Nephron (organoid): ENCODE results near the gene GJA3.

Experiments
- H3K27ac Mint-ChIP-seq, 3 experiments: 2 replicates each; pipeline ENCODE4 v1.8.0; 2020; ENCODE audit warnings: mixed read lengths in 3 of 3, mild to moderate bottlenecking in 2 of 3, moderate library complexity in 1 of 3
- H3K27me3 Mint-ChIP-seq: 2 replicates; pipeline ENCODE4 v1.8.0; 2021; ENCODE audit warnings: low read depth, mild to moderate bottlenecking, moderate library complexity, mixed read lengths
- H3K36me3 Mint-ChIP-seq: 2 replicates; pipeline ENCODE4 v1.8.0; 2020; ENCODE audit warnings: low read depth, mixed read lengths
- H3K4me1 Mint-ChIP-seq: 2 replicates; pipeline ENCODE4 v1.8.0; 2020; ENCODE audit warnings: mixed read lengths
- H3K4me3 Mint-ChIP-seq, 3 experiments: 2 replicates each; pipeline ENCODE4 v1.8.0; 2020; ENCODE audit warnings: mild to moderate bottlenecking in 3 of 3, mixed read lengths in 3 of 3, moderate library complexity in 2 of 3
- H3K9me3 Mint-ChIP-seq: 2 replicates; pipeline ENCODE4 v1.8.0; 2020; ENCODE audit warnings: mixed read lengths
- CTCF ChIP-seq, 3 experiments: fragments of 200-600 bp; sonication (generic); IDR thresholded peaks; one replicate each; pipeline ENCODE4 v1.5.0; 2021; ENCODE audit warnings: antibody characterized with exemption in 3 of 3; ENCODE audit not compliant: unreplicated experiment in 3 of 3

GJA3 gene

GRCh38 chr13:20119960-20120359, 40.9 kb downstream of the GJA3 start:
- Mint-ChIP-seq H3K27me3 (peaks cover 3% of the 10 kb centered on the region), H3K9me3 (no peaks in the 10 kb centered on the region), H3K4me3 (peak overlapping the region; percentile 74 to 85 (median 80)), H3K4me1 (peaks cover 25% of the 10 kb centered on the region), H3K36me3 (no peaks in the 10 kb centered on the region), H3K27ac (peak overlapping the region; percentile 91 to 93 (median 91))
- TF ChIP-seq CTCF (IDR thresholded peaks at IDR 0.05; ENCODE audit: unreplicated experiment in 3 of 3): no peak

DNA sequence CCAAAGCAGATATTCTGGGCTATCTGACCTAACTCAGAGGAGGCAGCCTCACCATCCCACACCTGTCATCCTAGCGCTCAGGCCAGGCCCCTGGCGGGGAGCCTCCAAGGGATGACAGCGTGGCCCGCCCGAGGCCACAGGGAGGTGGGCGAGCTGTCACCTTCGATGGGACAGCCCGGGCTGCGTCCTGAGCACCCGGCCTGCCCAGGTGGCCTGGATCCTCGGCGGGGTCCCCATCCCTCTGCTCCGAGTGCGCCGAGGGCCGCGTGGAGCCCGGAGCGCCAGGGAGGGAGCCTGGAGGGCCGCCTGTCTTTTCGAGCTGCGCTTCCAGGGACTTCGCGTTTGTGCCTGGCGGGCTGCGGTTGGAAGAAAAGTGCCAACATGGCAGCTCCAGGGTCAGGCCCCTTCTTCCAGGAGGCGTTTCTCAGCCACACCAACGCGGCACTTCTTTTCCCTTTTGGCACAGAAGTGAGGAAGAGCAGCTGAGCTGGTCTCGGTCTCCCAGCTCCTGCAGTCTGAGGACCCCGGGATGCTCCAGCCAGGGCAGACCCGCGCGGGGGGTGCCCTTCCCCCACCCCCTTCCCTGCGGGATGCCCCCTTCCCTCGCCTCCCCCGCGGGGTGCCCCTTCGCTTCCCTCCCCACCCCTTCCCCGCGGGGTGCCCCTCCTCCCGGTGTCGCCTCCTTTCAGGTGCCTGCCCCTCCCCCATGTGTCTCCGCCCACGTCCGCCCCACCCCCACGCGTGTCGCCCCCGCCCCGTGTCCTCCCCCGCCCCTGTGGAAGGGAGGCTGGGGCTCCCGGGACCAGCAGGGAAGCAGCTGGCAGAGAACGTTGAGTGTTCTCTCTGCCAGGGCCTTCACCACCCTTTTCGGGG, 42.3 kb downstream of the GJA3 start:
- Mint-ChIP-seq H3K4me3 (peak overlapping the region; percentile 80 to 85 (median 84)), H3K4me1 (peaks cover 20% of the 10 kb centered on the region), H3K36me3 (no peaks in the 10 kb centered on the region), H3K27ac (peak overlapping the region; percentile 91 to 93 (median 91)), H3K9me3 (no peaks in the 10 kb centered on the region), H3K27me3 (peaks cover 3% of the 10 kb centered on the region)
- peak in 2 of 3 experiments; percentile 26 to 41 for TF ChIP-seq CTCF (IDR thresholded peaks at IDR 0.05; ENCODE audit: unreplicated experiment in 3 of 3)

DNA sequence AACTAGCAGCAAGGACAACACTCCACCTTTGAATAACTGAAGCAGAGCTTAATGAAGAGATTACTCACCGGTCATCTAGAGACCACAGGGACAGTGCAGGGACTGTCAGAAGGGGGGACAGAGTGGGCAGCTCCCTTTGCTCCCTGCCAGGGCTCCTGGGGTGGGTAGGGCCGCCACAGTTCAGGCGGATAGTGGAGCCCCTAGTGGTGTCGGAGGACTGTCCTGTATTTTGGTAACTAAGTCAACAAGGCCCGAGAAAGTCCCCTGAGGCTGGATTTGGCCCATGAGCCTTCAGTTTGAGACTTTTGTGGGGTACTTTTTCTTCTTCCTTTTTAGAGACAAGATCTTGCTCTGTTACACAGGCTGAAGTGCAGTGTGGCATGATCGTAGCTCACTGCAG, 44.6 kb downstream of the GJA3 start:
- peaks cover 18% of the 10 kb centered on the region for H3K4me1 Mint-ChIP-seq
- peak overlapping the region in 2 of 3 experiments; percentile 65 to 73 for H3K27ac Mint-ChIP-seq
- H3K4me3 Mint-ChIP-seq: peak overlapping the region; percentile 50 to 73 (median 60)
- H3K27me3 Mint-ChIP-seq: no peaks in the 10 kb centered on the region
- H3K36me3 Mint-ChIP-seq: no peaks in the 10 kb centered on the region
- H3K9me3 Mint-ChIP-seq: no peaks in the 10 kb centered on the region
- no peak for TF ChIP-seq CTCF (IDR thresholded peaks at IDR 0.05; ENCODE audit: unreplicated experiment in 3 of 3)

DNA sequence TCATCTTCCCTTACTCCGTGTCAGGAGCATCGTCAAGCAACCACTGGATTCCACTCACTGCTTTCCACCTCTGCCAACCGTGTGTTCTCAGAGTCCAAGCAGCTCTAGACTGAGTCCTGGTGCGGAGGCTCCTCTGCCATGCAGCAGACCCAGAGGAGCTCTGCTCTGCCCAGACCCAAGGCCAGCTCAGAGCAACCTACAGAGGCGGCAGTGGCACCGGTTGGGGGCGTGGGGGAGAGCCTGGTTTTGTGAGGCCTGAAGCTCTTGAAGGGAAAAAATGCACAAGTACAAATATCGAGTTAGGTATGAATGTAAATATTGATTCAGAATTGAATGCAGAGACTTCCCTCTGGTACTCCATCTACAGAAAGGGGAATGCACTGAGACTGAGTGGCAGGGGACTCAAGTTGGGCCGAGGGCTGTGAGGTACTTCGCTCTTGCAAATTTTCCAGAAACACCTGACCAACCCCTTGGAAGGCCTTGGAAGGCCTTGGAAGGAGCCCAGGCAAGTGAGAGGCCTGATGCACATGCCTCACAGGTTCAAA, 46.7 kb downstream of the GJA3 start:
- Mint-ChIP-seq H3K9me3 (no peaks in the 10 kb centered on the region), H3K36me3 (no peaks in the 10 kb centered on the region), H3K27me3 (peaks cover 11% of the 10 kb centered on the region), H3K27ac (no peak overlapping the region), H3K4me3 (no peak overlapping the region), H3K4me1 (peaks cover 2% of the 10 kb centered on the region)
- no peak for TF ChIP-seq CTCF (IDR thresholded peaks at IDR 0.05; ENCODE audit: unreplicated experiment in 3 of 3)

- no peaks in the 10 kb centered on the region for H3K4me1 Mint-ChIP-seq
- H3K36me3 Mint-ChIP-seq: no peaks in the 10 kb centered on the region
- peaks cover 16% of the 10 kb centered on the region for H3K27me3 Mint-ChIP-seq
- no peaks in the 10 kb centered on the region for H3K9me3 Mint-ChIP-seq
- no peak overlapping the region for H3K27ac Mint-ChIP-seq
- H3K4me3 Mint-ChIP-seq: no peak overlapping the region
- no peak for TF ChIP-seq CTCF (IDR thresholded peaks at IDR 0.05; ENCODE audit: unreplicated experiment in 3 of 3)
Measured at GRCh38 chr13:20109037-20109436, 51.8 kb downstream of the GJA3 start.
